Measurements from ENCODE around the gene PAPLN.
A peak's percentile ranks its signal among the peaks of the same experiment; 100 is the strongest.

PAPLN gene

DNA sequence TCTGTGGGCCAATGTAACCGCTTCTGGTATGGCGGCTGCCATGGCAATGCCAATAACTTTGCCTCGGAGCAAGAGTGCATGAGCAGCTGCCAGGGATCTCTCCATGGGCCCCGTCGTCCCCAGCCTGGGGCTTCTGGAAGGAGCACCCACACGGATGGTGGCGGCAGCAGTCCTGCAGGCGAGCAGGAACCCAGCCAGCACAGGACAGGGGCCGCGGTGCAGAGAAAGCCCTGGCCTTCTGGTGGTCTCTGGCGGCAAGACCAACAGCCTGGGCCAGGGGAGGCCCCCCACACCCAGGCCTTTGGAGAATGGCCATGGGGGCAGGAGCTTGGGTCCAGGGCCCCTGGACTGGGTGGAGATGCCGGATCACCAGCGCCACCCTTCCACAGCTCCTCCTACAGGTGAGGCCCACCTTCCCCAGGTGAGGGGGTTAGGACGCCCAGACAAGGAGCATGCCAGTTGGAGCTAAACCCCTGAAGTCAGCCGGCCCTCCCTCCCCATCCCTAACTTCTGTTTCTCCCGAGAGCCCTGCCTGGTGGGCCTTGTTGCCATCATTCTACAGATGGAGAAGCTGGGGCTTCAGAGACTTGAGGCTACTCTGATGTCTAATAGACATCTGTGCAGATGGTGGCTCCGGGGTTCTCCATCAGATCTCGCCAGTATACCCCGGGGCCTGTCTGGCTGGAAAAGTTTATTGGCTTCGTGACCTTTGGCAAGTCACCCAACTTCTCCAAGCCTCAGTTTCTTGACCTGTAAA, 25.3 kb downstream of the PAPLN start:
- no peak for FAIRE-seq

DNA sequence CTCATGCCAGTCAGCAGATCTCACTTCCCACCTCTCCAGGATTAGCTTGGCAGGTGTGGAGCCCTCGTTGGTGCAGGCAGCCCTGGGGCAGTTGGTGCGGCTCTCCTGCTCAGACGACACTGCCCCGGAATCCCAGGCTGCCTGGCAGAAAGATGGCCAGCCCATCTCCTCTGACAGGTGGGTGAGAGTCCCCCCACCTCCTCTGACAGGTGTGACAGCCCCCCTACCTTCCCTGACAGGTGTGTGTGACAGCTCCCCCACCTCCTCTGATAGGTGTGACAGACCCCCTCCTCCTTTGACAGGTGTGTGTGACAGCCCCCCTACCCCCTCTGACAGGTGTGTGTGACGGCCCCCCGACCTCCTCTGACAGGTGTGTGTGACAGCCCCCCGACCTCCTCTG, 26.3 kb downstream of the PAPLN start:
- FAIRE-seq = no peak

DNA sequence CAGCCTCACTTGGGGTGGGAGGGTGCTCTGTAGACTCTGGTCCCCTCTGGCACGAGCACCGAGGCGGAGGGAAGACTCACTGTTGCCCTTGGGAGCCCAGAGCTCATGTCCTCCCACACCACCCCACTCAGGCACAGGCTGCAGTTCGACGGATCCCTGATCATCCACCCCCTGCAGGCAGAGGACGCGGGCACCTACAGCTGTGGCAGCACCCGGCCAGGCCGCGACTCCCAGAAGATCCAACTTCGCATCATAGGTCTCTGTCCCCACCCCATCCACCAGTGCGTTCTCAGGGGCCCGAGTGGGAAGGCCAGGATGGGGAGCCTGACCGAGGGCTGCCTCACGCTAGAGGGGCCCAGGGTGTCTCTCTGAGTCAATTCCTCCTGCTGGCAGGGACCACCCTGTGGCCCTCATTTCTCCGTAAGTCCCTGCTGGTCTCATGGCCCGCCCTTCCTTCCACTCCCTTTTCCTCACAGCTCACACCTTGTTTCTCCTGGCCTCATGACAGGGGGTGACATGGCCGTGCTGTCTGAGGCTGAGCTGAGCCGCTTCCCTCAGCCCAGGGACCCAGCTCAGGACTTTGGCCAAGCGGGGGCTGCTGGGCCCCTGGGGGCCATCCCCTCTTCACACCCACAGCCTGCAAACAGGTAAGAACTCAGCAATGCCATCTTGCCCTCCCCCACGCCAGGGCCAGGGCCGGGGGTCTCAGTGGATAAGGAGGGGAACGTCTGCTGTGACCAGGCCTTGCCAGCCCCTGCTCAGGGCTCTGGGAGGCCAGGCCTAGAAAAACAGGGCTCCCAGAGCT, 27.0 kb downstream of the PAPLN start:
- FAIRE-seq = no peak

DNA sequence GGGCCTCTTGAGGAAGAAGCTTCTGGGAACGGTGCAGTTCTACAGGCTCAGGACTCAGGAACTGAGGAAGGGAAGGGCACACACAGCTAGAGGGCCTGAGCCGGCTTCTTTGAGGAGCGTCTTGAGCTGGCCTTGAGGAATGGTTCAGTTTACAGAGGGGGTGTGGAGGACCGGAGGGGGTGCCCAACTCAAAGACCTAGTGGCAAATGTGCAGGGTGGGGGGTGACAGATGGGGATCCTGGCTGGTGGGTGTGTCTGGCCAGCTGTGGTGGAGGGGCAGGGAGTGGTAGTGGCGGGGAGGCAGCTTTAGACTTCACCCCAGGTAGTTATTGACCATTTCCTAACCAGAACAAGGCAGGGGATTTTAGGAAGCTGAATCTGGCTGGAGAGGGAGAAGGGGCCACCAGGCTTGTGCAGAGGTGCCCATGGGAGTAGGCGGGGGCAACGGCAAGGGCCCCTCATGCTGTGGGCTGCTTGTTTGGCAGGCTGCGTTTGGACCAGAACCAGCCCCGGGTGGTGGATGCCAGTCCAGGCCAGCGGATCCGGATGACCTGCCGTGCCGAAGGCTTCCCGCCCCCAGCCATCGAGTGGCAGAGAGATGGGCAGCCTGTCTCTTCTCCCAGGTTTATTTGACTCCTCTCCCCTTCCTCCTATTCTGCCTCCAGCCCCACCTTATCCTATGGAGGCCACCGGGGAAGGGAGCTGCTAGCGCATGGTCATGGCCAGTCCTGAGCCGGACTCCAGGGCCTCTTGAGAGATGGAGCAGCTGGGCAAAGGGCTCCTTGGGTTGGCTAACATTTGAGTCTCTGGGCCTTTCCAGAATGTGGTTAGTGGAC, 27.8 kb downstream of the PAPLN start:
- FAIRE-seq = no peak

DNA sequence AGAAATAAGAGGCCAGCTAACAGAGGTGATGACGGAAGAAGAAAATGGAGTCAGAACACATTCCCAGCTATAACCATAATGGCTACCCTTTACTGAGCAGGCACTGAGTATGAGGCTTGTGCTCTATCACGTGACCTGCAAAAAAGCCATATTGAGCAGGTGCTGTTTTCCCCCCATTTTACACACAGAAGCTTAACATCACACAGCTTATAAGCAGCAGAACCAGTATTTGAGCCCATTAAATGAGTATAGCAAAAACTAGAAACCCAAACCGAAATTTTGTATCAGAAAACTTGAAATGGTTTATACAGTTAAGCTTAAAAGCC, 28.4 kb downstream of the PAPLN start:
- no peak for FAIRE-seq

DNA sequence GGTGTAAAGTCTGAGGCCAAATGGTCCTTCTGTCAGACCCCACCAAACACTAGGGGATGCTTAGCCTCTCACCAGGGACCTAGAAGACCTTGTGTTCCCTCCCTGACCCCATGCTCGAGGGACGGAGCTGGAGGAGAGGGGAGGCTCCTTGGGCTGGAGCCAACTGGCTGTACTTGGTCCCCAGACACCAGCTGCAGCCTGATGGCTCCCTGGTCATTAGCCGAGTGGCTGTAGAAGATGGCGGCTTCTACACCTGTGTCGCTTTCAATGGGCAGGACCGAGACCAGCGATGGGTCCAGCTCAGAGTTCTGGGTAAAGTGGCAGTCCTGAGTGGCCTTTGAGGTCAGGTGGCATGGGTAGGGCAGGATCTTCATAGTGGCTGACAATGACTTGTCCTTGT, 29.0 kb downstream of the PAPLN start:
- FAIRE-seq = no peak

DNA sequence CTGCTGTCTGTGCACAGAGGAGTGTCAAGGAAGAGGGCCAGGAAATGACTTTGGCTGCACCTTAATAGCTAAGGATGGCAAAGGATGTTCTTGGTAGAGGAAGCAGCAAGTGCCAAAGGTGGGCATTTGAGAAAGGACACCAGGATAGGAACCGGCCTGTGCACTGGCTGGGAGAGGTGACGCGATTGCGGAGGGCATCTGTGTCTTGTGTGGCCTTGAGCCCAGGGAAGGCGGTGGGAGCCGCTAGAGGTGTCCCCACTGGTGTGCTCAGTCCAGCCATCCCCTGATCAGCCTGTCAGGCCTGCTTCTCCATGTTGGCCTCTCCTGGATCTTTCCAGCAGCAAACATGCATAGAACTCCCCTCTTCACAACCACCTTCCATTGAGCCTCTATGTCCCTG, 30.2 kb downstream of the PAPLN start:
- no peak for FAIRE-seq

DNA sequence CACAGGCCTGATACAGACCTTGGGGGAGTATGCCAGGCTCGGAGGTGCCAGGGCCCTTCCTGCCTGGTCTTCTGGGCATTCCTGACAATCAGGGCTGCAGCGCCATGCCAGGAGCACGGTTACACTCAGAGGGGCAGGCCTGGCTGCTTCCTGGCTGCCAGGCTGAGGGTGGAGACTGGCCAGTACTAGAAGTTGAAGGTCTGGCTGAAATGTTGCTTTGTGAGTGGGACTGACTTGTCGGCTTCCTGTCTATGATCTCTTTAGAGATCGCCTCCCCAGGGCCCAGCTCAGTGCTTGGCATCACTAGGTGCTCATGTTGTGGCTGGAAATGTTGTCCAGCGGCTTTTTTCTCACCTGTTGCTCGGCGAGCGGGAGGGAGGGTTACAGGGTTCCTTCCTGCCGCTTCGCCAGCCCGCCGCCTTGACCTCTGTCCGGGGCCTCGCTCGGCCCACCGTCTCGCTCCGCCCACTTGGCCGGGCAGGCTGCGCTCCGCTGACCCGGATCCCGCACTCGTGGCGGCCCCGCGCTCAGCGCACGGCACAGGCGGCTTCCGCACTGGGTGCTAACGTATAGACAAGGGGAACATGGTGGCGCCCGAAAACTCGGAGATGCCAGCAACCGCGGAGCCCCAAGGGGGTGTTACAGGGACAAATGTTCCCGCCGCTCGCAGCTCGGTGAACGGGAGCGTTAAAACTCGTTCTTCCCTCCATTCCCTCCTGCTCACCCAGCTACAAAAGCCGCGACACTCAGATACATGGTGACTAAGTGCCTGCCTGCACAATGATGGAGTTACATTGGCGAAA, 32.6 kb downstream of the PAPLN start:
- FAIRE-seq = no peak

DNA sequence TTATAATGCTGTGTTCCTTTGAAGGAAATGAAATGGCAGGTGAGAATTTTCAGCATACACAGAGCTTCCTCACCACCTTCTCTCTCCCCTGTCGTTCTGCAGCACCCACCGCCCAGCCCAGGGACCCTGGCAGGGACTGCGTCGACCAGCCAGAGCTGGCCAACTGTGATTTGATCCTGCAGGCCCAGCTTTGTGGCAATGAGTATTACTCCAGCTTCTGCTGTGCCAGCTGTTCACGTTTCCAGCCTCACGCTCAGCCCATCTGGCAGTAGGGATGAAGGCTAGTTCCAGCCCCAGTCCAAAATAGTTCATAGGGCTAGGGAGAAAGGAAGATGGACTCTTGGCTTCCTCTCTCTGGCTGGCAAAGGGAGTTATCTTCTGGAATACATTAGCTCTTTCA, 35.1 kb downstream of the PAPLN start:
- no peak for FAIRE-seq

DNA sequence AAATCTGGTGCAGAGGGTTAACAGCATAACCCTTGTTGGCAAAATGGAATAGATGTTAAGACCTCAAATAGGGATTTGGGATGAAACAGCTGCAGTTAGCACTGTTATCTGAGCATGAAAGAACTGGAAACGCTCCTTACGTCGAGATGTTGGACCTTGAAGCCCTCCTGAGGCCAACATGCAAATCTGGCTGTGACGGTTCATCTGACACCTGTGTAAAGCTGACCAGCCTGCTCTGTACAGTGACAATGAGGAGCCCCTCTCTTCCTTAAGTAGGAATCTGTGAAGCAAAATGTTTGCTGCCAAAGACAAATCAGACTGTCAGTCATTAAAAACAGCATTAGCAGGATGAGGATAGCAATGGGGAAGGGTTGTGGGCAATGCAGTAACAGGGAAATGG, 36.5 kb downstream of the PAPLN start:
- FAIRE-seq = no peak

DNA sequence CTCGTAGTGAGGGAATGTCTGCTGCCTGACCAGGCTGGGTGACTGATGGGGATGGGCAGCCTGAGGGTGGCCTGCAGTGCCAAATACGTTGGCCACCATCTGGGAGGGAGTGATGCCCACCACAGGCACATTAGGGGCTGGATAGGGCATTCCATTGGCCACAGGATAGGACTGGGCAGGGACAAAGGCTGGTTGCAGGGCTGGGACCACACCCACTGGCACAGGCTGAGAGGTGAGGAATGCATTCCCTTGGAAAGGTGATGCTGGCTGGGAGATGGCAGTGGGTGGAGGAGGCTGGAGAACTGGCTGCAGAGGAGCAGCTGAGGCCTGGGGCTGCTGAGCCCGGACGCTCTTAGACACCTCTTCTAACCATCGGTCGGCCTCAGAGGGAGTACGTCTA, 39.5 kb downstream of the PAPLN start:
- no peak for FAIRE-seq

DNA sequence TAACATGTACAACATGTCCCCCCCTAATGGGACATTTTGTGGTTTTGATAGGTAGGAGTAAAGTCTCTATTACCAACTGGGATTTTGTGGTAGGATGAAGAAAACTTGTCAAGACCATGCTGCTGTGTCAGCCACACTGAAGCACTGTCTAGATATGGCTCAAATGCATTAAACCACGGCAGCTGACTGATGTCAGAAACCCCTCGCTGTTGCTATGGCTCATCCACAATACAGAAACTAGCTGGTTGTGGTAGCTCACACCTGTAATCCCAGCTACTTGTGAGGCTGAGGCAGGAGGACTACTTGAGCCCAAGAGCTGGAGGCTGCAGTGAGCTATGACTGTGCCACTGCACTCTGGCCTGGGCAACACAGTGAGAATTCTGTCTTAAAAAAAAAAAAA, 40.1 kb downstream of the PAPLN start:
- FAIRE-seq = no peak

DNA sequence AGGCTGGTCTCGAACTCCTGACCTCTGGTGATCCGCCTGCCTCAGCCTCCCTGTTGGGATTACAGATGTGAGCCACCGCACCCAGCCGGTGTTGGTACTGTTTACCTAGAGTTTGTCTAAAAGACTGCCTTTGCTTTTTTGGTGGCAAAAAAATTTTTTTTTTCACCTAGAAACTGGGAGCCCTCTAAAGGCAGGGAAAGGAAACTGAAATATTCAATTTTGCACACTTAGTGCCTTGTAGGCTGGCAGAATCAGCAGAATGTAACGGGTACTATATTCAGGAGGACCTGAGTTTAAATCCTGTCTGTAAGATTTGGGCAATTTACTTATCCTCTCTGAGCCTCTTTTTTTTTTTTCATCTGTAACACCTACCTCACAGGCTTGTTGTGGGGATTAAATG, 43.6 kb downstream of the PAPLN start:
- FAIRE-seq = no peak

DNA sequence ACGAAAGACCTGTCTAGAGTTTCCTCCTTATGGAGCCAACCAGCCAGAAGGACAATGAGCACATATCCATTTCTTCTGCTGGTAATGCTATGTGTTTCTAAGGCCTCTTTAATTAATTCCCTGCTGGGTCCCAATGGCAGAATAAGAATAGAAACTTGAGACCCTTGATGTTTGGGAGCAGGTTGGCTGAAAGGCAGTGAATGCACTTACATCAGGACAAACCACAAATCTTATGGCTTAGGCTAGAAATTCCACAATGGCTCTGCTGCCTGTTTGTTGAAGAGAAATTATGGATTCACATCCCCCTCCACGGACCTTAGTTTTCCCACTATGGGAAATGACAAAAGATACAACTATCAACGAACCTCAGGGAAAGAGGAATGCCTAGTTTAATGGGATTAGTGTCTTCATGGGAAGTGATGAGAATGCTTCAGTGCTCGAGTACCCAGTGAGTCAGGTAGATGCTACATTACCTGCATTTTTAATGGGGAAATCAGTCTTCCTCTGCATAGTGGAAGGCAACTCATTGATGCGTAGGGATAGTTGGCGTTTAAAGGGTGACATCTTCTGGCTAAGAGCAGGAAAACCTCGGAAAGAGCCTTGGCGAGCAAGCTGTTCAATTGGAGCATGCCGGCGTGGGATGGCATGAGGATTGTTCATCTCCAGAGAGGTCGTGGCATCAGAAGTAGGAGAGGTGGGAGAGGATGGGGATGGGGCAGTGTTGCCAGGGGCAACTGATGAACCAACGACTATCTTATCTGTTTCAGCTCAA, 46.5 kb downstream of the PAPLN start:
- peak; percentile 40 for FAIRE-seq

DNA sequence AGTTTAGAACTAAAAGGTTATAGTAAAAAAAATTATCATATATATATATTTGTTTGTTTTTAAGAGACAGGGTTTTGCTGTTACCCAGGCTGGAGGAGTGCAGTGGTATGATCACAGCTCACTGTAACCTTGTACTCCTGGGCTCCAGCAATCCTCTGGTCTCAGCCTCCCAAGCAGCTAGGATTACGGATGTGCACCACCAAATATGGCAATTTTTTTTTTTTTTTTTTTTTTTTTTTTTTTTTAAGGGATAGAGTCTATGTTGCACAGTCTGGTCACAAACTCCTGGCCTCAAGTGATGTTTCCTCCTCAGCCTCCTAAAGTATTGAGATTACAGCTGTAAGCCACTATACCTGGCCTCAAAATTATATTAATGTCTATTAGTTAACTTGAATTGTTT, 48.7 kb downstream of the PAPLN start:
- FAIRE-seq = no peak

DNA sequence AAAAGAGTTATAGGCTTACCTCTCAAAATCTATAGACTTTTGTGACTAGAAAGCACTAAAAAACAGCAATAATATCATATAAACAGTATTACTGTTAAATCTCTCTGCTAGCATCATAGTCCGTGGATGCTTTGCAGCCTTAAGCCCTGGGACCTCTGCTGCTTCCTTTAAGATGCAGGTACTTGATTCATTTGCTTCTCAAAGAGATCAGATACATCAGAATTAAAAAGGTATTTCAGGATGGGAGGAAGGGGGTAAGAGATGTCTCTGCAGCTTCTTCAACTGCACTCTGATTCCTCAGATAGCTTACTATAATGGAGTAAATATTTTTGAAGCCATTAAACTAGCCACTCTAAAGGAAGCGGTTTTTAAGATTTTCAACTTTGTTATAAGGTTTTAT, 49.3 kb downstream of the PAPLN start:
- no peak for FAIRE-seq

DNA sequence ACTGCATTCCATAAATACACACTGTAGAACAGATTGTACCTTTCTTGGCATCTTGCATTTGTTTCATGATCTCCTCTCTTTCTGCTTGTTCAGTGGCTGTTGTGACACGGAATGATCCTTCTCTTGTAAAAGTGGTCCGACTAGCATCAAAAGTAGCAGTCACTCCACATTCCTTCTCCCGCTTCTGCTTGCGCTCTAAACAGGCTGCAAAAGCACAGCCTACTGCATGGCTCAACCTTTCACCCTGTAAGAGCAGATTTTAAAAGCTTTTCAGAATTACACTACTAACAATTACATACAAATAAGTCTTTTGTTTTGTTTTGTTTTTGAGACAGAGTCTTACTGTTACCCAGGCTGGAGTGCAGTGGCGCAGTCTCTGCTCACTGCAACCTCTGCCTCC, 49.8 kb downstream of the PAPLN start:
- FAIRE-seq = no peak

DNA sequence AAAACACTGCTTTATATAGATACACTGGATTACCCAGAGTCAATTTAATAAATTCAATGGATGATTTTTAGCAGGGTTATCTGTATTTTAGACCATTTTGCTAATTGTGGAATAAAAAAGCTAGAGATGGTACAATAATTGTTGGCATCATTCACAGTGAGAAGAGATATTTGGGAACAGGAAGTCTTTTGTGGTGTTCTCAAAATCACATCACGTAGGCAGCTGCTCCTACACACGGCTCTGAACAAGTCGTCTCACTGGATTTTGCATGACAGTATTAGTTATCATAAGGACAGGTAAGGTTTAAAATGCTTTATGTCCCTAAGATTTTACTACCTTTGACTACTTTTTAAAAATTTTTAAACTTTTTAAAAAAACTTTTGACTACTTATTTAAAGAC, 52.0 kb downstream of the PAPLN start:
- FAIRE-seq = no peak

DNA sequence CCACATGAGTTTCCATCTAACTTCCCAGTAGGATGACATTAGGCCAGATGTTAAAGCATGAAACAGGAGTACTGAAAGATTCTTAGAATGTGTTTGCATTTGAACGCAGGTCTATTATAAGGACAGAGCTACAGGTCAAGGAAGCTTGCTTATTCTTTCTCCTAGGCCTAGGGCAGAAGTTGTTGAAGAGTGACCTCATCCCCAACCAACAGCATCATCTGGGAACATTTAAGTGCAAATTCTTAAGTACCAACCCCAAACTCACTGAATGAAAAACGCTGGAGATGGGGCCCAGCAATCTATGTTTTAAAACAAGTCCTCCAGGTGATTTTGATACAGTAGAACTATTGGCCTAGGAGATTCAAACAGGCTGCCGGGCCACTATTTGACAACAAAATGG, 52.4 kb downstream of the PAPLN start:
- no peak for FAIRE-seq

DNA sequence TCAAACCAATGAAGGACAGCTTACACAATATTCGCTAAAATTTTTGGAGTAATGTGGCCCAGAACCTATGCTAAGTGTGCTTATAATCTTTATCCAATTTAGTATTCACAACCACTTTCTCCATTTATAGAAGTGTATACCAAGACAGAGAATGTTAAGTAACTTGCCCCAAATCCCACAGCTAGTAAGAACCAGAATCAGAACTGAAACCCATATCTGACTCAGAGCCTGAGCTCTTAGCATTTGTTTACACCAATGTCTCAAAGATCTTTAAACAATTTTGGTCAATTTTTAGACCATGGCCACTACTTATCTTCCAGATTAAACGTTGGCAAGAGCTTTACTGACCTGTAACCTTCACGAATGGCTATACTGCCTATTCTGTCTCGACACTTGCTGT, 53.0 kb downstream of the PAPLN start:
- no peak for FAIRE-seq

DNA sequence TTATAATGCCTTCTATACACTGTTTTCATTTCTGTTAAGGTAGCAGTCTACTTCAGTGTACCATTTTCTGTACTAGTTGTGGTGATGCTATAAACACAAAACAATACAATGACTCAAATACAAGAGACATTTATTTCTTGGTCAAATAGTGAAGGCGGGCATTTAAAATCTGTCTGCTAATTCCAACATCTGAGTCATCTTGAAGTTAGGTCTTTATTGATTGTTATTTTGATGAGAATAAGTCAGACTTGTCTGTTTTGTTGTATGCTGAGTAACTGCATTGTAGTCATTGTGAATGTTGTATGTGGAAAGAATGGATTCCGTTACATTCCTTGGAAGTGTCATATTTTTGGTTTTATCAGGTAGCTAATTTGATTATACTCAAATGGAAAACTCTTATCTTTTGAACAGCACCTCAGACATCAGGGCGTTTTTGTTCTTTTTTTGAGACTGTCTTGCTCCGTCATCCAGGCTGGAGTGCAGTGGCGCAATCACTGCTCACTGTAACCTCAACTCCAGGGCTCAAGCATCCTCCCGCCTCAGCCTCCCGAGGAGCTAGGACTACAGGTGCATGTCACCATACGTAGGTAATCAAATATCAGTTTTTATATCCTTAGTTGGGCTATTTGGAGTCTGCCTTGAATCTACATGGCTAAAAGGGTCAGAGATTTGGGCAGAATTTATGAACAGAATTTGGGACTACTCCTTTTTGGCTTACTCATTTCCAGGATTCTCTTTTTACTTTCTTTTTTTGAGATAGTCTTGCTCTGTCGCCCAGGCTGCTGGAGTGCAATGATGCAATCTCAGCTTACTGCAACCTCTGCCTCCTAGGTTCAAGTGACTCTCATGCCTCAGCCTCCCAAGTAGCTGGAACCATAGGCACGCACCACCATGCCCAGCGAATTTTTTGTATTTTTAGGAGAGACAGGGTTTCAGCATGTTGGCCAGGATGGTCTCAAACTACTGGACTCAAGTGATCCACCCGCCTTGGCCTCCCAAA, 56.8 kb downstream of the PAPLN start:
- FAIRE-seq = no peak

Measured in TTC549 (cell line).